ENCODE measurements around the gene HBG1. TPM values are rescaled to one million over a fixed set of nuclear protein-coding genes. Genes with fewer than 3 reads are reported as not detected.

The HBG1 gene
- total and polyA plus RNA-seq, 10 of the 15 experiments (the other 5 are each of a cell fraction or from before 2014, with no cell fraction given): 0.84 to 2.3 (median 1.9) TPM; not detected in 5

- ChIA-PET CTCF (no interaction called here), POLR2A (no interaction called here), SMC1A (ENCODE audit: uncharacterized antibody, unreplicated experiment) (no interaction called here), RAD21 (ENCODE audit: unreplicated experiment) (no interaction called here)
- H4K20me1 ChIP-seq (ENCODE audit: control insufficient read depth, insufficient read depth): no peaks in the 10 kb centered on the region
- H2AFZ ChIP-seq (ENCODE audit: control insufficient read depth, low read depth, low read length): no peak overlapping the region
- no peak overlapping the region for H3K27ac ChIP-seq (ENCODE audit: control insufficient read depth, insufficient read depth)
- FAIRE-seq (no peak), ATAC-seq (no peak), DNase-seq (ENCODE audit: low read depth, low spot score) (no peak)
- no peak overlapping the region for H3K4me3 ChIP-seq
- no peak overlapping the region for H3K9ac ChIP-seq (ENCODE audit: control insufficient read depth, insufficient read depth, low read length)
- H3K79me2 ChIP-seq (ENCODE audit: control insufficient read depth, insufficient read depth, low read length): no peaks in the 10 kb centered on the region
- no peaks in the 10 kb centered on the region for H3K9me3 ChIP-seq (replicated peaks; ENCODE audit: control insufficient read depth, insufficient read depth, low read length)
- no peak for TF ChIP-seq NR2C2 (IDR thresholded peaks at IDR 0.05; ENCODE audit: borderline replicate concordance, control insufficient read depth, insufficient read length, low read depth)
- no peak for TF ChIP-seq HCFC1 (IDR thresholded peaks at IDR 0.05; ENCODE audit: low read length)
- TF ChIP-seq RB1 (IDR thresholded peaks at IDR 0.05; ENCODE audit: borderline replicate concordance): no peak
- WGBS (ENCODE audit: insufficient coverage, insufficient replicate concordance, low lambda C conversion rate, missing lambda C conversion rate): 89% methylated on average over 1 of the region's 1 CpG
- intact Hi-C loops (cut with micrococcal nuclease; ENCODE audit: unreplicated experiment): no loop called here
- no peaks in the 10 kb centered on the region for H3K27me3 ChIP-seq (replicated peaks in 1 of 2; ENCODE audit: control insufficient read depth in 2 of 2, insufficient read depth in 2 of 2, low read length in 1 of 2)
- no peaks in the 10 kb centered on the region; the same call in 1 of the 2 replicates for H3K4me1 ChIP-seq (ENCODE audit: control insufficient read depth, insufficient read depth, low read length)
- H3K36me3 ChIP-seq (ENCODE audit: control insufficient read depth in 2 of 2, insufficient read depth in 2 of 2, low read length in 1 of 2): no peaks in the 10 kb centered on the region
- H3K4me2 ChIP-seq (ENCODE audit: control insufficient read depth, insufficient read depth): no peak overlapping the region
- in situ Hi-C loops (cut with MboI): no loop called here
- BruUV-seq (replicated peaks): no TSS peak
Measured at GRCh38 chr11:5230266-5230665, 19.4 kb downstream of the HBG1 start.

GRCh38 chr11:5229796-5230195 lies 19.9 kb downstream of the HBG1 start:
- intact Hi-C loops (cut with micrococcal nuclease; ENCODE audit: unreplicated experiment) (no loop called here), in situ Hi-C loops (cut with MboI) (no loop called here)
- Histone ChIP-seq H3K9ac (ENCODE audit: control insufficient read depth, insufficient read depth, low read length) (no peak overlapping the region), H3K27me3 (replicated peaks in 1 of 2; ENCODE audit: control insufficient read depth in 2 of 2, insufficient read depth in 2 of 2, low read length in 1 of 2) (no peaks in the 10 kb centered on the region), H3K4me1 (ENCODE audit: control insufficient read depth, insufficient read depth, low read length) (no peaks in the 10 kb centered on the region; the same call in 1 of the 2 replicates), H3K36me3 (ENCODE audit: control insufficient read depth in 2 of 2, insufficient read depth in 2 of 2, low read length in 1 of 2) (no peaks in the 10 kb centered on the region), H3K4me3 (no peak overlapping the region), H3K27ac (ENCODE audit: control insufficient read depth, insufficient read depth) (no peak overlapping the region), H3K4me2 (ENCODE audit: control insufficient read depth, insufficient read depth) (no peak overlapping the region), H3K79me2 (ENCODE audit: control insufficient read depth, insufficient read depth, low read length) (no peaks in the 10 kb centered on the region), H3K9me3 (replicated peaks; ENCODE audit: control insufficient read depth, insufficient read depth, low read length) (no peaks in the 10 kb centered on the region), H4K20me1 (ENCODE audit: control insufficient read depth, insufficient read depth) (no peaks in the 10 kb centered on the region), H2AFZ (ENCODE audit: control insufficient read depth, low read depth, low read length) (no peak overlapping the region)
- TF ChIP-seq POLR2AphosphoS5 (IDR thresholded peaks at IDR 0.05; ENCODE audit: low read length): no peak
- no peak for TF ChIP-seq E4F1 (IDR thresholded peaks at IDR 0.05; ENCODE audit: borderline replicate concordance, partially characterized antibody)
- no peak for TF ChIP-seq RB1 (IDR thresholded peaks at IDR 0.05; ENCODE audit: borderline replicate concordance)
- TF ChIP-seq MLLT1 (IDR thresholded peaks at IDR 0.05): no peak
- no peak for TF ChIP-seq SMC3 (IDR thresholded peaks at IDR 0.05; ENCODE audit: borderline replicate concordance, low read length)
- TF ChIP-seq, protein P1, sequence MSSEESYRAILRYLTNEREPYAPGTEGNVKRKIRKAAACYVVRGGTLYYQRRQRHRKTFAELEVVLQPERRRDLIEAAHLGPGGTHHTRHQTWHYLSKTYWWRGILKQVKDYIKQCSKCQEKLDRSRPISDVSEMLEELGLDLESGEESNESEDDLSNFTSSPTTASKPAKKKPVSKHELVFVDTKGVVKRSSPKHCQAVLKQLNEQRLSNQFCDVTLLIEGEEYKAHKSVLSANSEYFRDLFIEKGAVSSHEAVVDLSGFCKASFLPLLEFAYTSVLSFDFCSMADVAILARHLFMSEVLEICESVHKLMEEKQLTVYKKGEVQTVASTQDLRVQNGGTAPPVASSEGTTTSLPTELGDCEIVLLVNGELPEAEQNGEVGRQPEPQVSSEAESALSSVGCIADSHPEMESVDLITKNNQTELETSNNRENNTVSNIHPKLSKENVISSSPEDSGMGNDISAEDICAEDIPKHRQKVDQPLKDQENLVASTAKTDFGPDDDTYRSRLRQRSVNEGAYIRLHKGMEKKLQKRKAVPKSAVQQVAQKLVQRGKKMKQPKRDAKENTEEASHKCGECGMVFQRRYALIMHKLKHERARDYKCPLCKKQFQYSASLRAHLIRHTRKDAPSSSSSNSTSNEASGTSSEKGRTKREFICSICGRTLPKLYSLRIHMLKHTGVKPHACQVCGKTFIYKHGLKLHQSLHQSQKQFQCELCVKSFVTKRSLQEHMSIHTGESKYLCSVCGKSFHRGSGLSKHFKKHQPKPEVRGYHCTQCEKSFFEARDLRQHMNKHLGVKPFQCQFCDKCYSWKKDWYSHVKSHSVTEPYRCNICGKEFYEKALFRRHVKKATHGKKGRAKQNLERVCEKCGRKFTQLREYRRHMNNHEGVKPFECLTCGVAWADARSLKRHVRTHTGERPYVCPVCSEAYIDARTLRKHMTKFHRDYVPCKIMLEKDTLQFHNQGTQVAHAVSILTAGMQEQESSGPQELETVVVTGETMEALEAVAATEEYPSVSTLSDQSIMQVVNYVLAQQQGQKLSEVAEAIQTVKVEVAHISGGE (CRISPR knock-in tag; IDR thresholded peaks at IDR 0.05): no peak
- SMC1A ChIA-PET (ENCODE audit: uncharacterized antibody, unreplicated experiment): interaction anchor here (0.7 kb wide), 1 partner anchor 354 kb away, joined by 3 read pairs; no protein-coding TSS in a partner anchor
- no peak for FAIRE-seq
- CTCF ChIA-PET: no interaction called here
- POLR2A ChIA-PET: no interaction called here
- DNase-seq (ENCODE audit: low read depth, low spot score): no peak
- RAD21 ChIA-PET (ENCODE audit: unreplicated experiment): no interaction called here
- no TSS peak for BruUV-seq (replicated peaks)
- WGBS (ENCODE audit: insufficient coverage, insufficient replicate concordance, low lambda C conversion rate, missing lambda C conversion rate): 50% methylated on average over 2 of the region's 2 CpGs
- ATAC-seq: no peak

Data from GM12878 (cell line).